ENCODE data around the gene ADAM12.

- TF ChIP-seq CTCF (IDR thresholded peaks at IDR 0.05; ENCODE audit: borderline replicate concordance, extremely low read depth, low read length, poor library complexity, severe bottlenecking) (no peak), EZH2 (IDR thresholded peaks at IDR 0.05; ENCODE audit: borderline replicate concordance, low read depth, low read length, severe bottlenecking) (no peak)
Measured at GRCh38 chr10:126156503-126156902, 231.8 kb downstream of the ADAM12 start.
